Omental fat pad (tissue), 4 donors: ENCODE measurements around the gene CD226. TPM values are rescaled to one million over a fixed set of nuclear protein-coding genes. Genes with fewer than 3 reads are reported as not detected.

Experiments
- ATAC-seq: fragments of 150-250 bp; one replicate; pipeline ENCODE4 v1.9.1; 2016; ENCODE audit warnings: mild to moderate bottlenecking, moderate library complexity; ENCODE audit not compliant: low FRiP score
- DNase-seq: peaks from one replicate; pipeline ENCODE4 v3.0.0-alpha.2; 2019; ENCODE audit warnings: low spot score
- total RNA-seq, 4 donors: library from RNA; depleted of rRNA; stranded (reverse); fragments of >200 nt; gene quantifications; one replicate each; pipeline ENCODE4 v1.1.0, GENCODE V29; 2016
- TF ChIP-seq, protein P1 (sequence below), 3 donors: fragments of 450-650 bp; IDR thresholded peaks; one replicate each; pipeline ENCODE4 v1.5.1; 2016 to 2017; ENCODE audit warnings: antibody characterized with exemption in 3 of 3, mild to moderate bottlenecking in 3 of 3, moderate library complexity in 2 of 3

Gene CD226
- total RNA-seq, 4 donors from 2014 or later: 1.9 to 4.3 (median 3.0) TPM

- TF ChIP-seq, protein P1, sequence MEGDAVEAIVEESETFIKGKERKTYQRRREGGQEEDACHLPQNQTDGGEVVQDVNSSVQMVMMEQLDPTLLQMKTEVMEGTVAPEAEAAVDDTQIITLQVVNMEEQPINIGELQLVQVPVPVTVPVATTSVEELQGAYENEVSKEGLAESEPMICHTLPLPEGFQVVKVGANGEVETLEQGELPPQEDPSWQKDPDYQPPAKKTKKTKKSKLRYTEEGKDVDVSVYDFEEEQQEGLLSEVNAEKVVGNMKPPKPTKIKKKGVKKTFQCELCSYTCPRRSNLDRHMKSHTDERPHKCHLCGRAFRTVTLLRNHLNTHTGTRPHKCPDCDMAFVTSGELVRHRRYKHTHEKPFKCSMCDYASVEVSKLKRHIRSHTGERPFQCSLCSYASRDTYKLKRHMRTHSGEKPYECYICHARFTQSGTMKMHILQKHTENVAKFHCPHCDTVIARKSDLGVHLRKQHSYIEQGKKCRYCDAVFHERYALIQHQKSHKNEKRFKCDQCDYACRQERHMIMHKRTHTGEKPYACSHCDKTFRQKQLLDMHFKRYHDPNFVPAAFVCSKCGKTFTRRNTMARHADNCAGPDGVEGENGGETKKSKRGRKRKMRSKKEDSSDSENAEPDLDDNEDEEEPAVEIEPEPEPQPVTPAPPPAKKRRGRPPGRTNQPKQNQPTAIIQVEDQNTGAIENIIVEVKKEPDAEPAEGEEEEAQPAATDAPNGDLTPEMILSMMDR (IDR thresholded peaks at IDR 0.05): no peak
- DNase-seq (no peak), ATAC-seq (no peak)
Observed at GRCh38 chr18:69854455-69854854, 93.2 kb downstream of the CD226 start.

GRCh38 chr18:69853051-69853450, 94.6 kb downstream of the CD226 start:
- DNase-seq (no peak), ATAC-seq (no peak)
- TF ChIP-seq, protein P1 (IDR thresholded peaks at IDR 0.05): no peak

GRCh38 chr18:69845593-69846506, 101.8 kb downstream of the CD226 start:
- DNase-seq (no peak), ATAC-seq (no peak)
- TF ChIP-seq, protein P1 (IDR thresholded peaks at IDR 0.05): no peak

DNA sequence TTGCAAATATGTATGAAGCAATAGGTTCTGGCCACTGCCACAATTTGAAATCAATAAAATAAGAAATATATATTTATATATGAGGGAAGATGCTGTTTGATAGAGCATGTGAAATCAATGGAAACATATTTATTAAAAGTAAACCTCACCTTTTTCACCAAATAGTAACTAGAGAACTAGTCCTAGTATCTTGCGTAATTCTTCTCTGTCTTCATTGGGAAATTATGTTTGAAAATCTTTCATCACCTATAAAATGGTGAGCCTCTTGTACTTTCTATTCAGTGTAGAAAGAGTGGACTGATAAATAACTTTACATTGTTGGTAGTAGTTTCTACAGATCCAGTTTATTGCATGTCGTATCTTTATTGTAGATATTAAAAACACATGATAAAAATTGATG, 103.0 kb downstream of the CD226 start:
- no peak for ATAC-seq
- no peak for DNase-seq
- TF ChIP-seq, protein P1 (IDR thresholded peaks at IDR 0.05): no peak

DNA sequence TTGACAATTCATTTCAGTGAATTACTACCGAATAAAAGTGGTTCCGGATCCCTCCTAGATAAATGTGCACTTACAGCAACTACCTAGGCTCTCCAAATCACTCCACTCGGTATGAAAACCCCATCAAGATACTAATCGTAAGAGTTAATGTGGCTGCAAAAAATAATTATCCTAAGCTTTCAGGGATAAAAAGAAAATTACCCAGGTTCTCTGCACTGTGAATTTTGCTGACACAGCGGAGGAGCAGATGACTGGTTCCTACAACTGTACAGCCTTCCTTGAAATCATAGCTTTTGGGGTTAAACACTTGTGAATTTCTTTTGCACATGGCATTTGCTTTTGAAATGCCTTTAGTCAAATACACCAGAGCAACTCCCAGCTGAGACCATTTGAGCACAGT, 104.7 kb downstream of the CD226 start:
- TF ChIP-seq, protein P1 (IDR thresholded peaks at IDR 0.05): no peak
- ATAC-seq (no peak), DNase-seq (no peak)

- DNase-seq (no peak), ATAC-seq (no peak)
- TF ChIP-seq, protein P1 (IDR thresholded peaks at IDR 0.05): no peak
Observed at GRCh38 chr18:69841117-69841516, 106.6 kb downstream of the CD226 start.

- TF ChIP-seq, protein P1 (IDR thresholded peaks at IDR 0.05): no peak
- DNase-seq (no peak), ATAC-seq (no peak)
Observed at GRCh38 chr18:69840445-69840844, 107.2 kb downstream of the CD226 start.
